Measurements from ENCODE around the gene SULT1B1.

SULT1B1 gene

DNA sequence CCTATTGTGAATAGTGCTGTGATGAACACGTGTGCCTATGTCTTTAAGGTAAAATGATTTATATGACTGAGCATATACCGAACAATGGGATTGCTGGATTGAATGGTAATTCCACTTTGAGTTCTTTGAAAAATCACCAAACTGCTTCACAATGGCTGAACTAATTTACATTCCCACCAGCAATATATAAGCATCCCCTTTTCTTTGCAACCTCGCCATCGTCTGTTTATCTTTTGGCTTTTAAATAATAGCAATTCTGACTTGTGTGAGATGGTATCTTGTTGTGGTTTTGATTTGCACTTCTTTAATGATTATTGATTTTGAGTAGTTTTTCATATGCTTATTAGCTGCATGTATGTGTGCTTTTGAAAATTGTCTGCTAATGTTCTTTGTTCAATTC, 75.6 kb downstream of the SULT1B1 start:
- DNase-seq, result no peak

All from activated CD4-positive, alpha-beta T cell treated with anti-CD3 and anti-CD28 coated beads, Interleukin-10, Interleukin-2, amounts not matched to agents 100 ng/mL and 50 ng/mL, durations not matched to agents 16 hours and 8 hours (primary cell).